SK-MEL-5 (cell line): Measurements from ENCODE around the gene DNAH17. TPM values are rescaled to one million over a fixed set of nuclear protein-coding genes. Genes with fewer than 3 reads are reported as not detected.

Source experiments
- DNase-seq: peaks from one replicate; pipeline ENCODE4 v3.0.0-alpha.2; 2016; ENCODE audit warnings: low read depth, low spot score
- in situ Hi-C: cut with HindIII; loops from 2 replicates; pipeline ENCODE4 v1.10.0; 2016; ENCODE audit warnings: low sequenced_read_pairs, high pct_unique_total_duplicates, low pct_unique_long_range_greater_than_20kb
- total RNA-seq: library from RNA; depleted of rRNA; stranded (reverse); fragments of >200 nt; shearing (Covaris generic); gene quantifications from 2 replicates; pipeline ENCODE4 v1.2.3, GENCODE V29; 2014

DNAH17 gene
- total RNA-seq, 1 experiment from 2014 or later, result 0.24 TPM

DNA sequence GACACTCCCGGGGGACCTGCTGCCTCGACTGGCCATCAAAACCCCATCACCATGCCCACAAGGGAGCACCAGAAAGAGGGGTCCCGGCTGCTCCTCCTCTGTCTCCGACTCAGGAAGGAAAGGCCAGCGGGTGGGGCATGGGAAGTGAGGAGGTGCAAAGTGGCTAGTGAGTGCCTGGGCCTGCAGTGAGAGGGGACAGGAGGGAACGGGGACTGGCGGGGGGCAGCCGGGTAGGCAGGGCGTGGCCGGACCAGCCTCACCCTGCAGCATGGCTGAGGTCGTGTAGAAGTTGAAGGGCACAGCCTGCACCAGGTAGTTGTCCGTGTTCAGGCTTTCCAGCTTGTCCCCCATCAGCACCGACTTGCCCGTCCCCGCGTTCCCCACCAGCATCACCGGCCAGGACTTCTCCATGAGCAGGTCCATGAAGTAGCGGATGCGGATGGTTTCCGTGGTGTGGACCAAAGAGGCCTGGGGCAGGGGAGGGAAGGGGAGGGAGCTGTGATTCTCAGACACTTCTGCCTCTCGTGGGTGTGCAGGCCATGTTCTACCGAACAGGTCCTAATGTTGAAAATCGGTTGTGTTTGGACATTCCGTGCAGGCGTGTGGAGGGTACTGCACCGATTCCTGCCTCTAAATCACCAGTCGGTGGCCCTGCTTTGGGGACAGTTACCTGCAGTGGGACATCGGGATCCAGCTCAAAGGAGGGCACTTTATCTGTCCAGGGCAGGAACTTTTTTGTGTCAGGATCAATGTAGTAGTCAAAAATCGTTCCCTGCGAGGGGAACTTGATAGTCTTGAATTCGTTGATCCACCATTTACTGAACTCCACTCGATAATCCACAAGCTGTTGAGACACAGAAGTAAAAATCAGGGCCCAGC lies 91.7 kb downstream of the DNAH17 start:
- DNase-seq, result no peak
- in situ Hi-C loops, result loop anchor here (25.0 kb wide), 2 partner anchors 227 to 352 kb away; partner anchors contain the start of gene USP36

GRCh38 chr17:78484271-78485246 lies 92.6 kb downstream of the DNAH17 start:
- no peak for DNase-seq
- in situ Hi-C loops, result loop anchor here (25.0 kb wide), 2 partner anchors 228 to 353 kb away; partner anchors contain the start of gene USP36

GRCh38 chr17:78479369-78479768 lies 97.8 kb downstream of the DNAH17 start:
- DNase-seq, result no peak
- in situ Hi-C loops, result loop anchor here (25.0 kb wide), 2 partner anchors 233 to 358 kb away; partner anchors contain the start of gene USP36

DNA sequence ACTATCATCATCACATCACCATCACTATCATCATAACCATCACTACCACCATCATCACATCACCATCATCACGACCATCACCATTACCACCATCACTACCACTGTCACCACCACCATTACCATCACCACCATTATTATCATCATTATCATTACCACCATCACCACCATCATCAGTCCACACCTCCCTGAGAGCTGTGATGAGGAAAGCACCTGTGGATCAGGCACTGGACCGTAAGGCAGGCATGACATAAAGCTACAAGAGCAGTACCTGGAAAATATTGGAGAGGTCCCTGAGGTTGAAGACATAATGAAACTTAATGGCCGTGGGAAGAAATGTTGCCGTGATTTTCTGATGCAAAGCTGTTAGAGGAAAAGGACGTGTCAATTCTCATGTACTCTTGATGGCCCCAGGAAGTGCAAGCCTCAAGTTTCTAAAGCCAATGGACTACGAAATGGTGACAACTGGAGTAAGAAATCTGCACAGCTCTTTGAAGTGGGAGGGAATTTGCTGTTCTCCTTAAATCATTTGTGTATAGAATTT lies 98.4 kb downstream of the DNAH17 start:
- DNase-seq, result no peak
- in situ Hi-C loops, result loop anchor here (25.0 kb wide), 2 partner anchors 233 to 358 kb away; partner anchors contain the start of gene USP36

GRCh38 chr17:78477913-78478756 lies 99.1 kb downstream of the DNAH17 start:
- in situ Hi-C loops, result loop anchor here (25.0 kb wide), 2 partner anchors 234 to 359 kb away; partner anchors contain the start of gene USP36
- no peak for DNase-seq

DNA sequence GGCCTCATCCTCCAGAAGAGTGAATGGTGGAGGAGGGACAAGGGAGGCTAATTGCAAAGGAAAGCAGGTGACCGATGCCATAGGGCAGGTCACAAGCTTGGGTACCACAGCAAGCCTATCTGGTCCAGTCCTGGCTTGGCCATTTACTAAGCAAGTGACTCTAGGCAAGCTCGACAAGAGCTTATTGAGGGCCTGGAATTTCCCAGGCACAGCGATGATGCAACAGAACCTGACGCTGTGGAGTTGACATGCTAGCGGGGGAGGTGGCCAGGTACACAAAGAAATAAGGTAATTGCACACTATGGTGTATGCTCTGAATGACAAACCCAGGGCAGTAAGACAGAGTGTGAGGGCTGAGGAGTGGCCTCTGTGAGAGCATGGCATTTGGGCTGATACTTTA lies 100.2 kb downstream of the DNAH17 start:
- DNase-seq, result no peak
- in situ Hi-C loops, result loop anchor here (25.0 kb wide), 2 partner anchors 235 to 360 kb away; partner anchors contain the start of gene USP36

DNA sequence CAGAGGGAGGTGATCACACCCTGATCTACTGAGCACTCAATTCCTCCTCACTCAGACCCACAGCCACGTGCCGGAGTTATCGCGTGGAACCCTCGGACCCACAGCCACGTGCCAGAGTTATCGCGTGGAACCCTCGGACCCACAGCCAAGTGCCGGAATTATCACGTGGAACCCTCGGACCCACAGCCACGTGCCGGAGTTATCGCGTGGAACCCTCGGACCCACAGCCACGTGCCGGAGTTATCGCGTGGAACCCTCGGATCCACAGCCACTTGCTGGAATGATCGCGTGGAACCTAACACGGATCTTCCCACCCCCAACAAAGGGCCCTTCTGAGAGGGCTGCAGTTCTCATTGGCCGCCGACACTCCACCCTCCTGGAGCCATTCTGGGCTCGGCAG lies 101.0 kb downstream of the DNAH17 start:
- DNase-seq, result no peak
- in situ Hi-C loops, result loop anchor here (25.0 kb wide), 2 partner anchors 236 to 361 kb away; partner anchors contain the start of gene USP36

- in situ Hi-C loops, result loop anchor here (25.0 kb wide), 2 partner anchors 237 to 362 kb away; partner anchors contain the start of gene USP36
- DNase-seq, result no peak
These were observed 102.0 kb downstream of the DNAH17 start for GRCh38 chr17:78475211-78475610.

- no peak for DNase-seq
- in situ Hi-C loops, result loop anchor here (25.0 kb wide), 2 partner anchors 238 to 363 kb away; partner anchors contain the start of gene USP36
These were observed 102.5 kb downstream of the DNAH17 start for GRCh38 chr17:78474614-78475146.

GRCh38 chr17:78473951-78474613 lies 103.1 kb downstream of the DNAH17 start:
- in situ Hi-C loops, result no loop called here

DNA sequence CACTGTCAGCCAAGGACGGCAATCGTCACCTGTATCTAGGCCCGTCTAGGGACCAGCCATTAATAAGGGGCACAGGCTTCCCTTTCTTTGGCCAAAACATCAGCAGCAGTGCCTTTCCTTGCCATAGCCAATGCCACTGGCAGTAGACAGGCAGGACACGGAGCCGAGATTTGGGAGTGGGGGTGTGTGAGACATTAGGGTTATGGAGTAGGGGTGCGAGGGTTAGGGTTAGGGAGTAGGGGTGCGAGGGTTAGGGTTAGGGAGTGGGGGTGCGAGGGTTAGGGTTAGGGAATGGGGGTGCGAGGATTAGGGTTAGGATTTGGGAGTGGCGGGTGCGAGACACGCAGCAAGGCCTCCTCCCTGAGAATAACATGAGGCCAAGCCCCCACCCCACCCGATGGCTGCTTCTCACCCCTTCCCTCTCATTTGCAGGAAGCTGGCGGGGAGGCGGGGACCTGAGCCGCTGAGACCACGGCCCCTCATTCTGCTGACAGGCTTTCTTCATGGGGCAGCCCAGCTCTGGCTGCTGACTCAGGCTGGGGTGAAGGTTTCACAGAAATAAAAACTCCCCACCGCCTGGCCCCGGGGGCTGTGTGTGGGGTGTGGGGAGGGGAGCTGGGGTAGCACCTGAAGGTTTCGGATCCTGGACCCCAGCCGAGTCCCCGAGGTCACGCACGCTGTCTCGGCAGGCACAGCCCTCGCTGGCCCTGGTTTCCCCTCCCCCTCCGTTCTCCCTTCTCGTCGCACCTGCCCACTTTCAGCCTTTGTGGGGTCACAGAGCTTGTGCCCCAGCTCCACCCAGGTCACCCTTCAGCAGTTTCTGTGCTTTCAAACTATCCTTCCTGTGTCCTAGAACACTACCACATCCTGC lies 104.9 kb downstream of the DNAH17 start:
- no peak for DNase-seq
- in situ Hi-C loops, result no loop called here

More at GRCh38 chr17:78473951-78474613, 103.1 kb downstream of the DNAH17 start:
- DNase-seq, result no peak

DNA sequence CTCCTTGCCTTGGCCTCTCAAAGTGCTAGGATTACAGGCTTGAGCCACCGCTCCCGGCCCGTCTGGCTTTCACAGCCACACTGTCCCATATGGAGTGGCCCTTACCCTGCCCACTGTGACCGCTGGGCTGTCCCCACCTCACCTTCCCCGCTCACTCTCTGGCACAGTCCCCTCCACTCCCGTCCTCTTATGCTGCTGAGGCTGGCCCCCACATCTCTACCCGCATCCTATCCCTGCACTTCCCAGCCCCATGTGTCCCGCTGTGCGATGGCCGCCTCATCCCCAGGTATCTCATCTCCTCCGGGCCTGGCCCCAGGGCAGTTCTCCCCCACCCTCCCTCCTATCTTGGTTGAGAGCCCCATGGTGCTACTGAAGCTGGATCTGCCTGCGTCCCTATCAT lies 105.6 kb downstream of the DNAH17 start:
- DNase-seq, result no peak
- in situ Hi-C loops, result no loop called here

GRCh38 chr17:78469443-78469842 lies 107.8 kb downstream of the DNAH17 start:
- no peak for DNase-seq
- in situ Hi-C loops, result no loop called here

GRCh38 chr17:78468366-78468765 lies 108.8 kb downstream of the DNAH17 start:
- no peak for DNase-seq
- in situ Hi-C loops, result no loop called here
